IMR-90 (cell line): ENCODE data around the gene COPZ2. TPM values are rescaled to one million over a fixed set of nuclear protein-coding genes. Genes with fewer than 3 reads are reported as not detected.

Experiments
- ATAC-seq: fragments of 200-7000 bp; cut with Tn5 transposase; 2 replicates; pipeline ENCODE4 v1.9.1; 2020; ENCODE audit warnings: low read depth, mild to moderate bottlenecking, moderate library complexity
- BruUV-seq: library from RNA; stranded (reverse); fragments of 400-500 nt; replicated peaks from 2 replicates; lab custom pipeline; 2021; lab: Mats Ljungman, UMichigan
- CTCF ChIA-PET: fragments of 300-600 bp; formaldehyde crosslinking; extraction: SDS; loops from one replicate; lab custom pipeline; 2021; ENCODE audit warnings: antibody characterized with exemption; lab: Yijun Ruan, JAX
- POLR2A ChIA-PET: fragments of 300-600 bp; sonication (Branson Sonifier 250); formaldehyde crosslinking; loops from one replicate; lab custom pipeline; 2022; ENCODE audit warnings: antibody characterized with exemption; ENCODE audit not compliant: unreplicated experiment; lab: Charles Lee
- DNase-seq: peaks from one replicate; pipeline ENCODE4 v3.0.0; 2013
- H2AFZ ChIP-seq: replicated peaks from 2 replicates; pipeline ENCODE3; 2013; ENCODE audit warnings: low read length, mild to moderate bottlenecking; ENCODE audit not compliant: poor library complexity
- H2AK5ac ChIP-seq: 2 replicates; pipeline ENCODE4 v1.6.1; 2013; ENCODE audit warnings: low read depth, low read length, inconsistent platforms
- H2AK9ac ChIP-seq: replicated peaks from 2 replicates; pipeline ENCODE3; 2013; ENCODE audit warnings: mild to moderate bottlenecking, low read depth, low read length, moderate library complexity; ENCODE audit not compliant: poor library complexity
- H2BK120ac ChIP-seq: 2 replicates; pipeline ENCODE4 v1.6.1; 2013; ENCODE audit warnings: low read depth, low read length, inconsistent platforms
- H2BK15ac ChIP-seq: 3 replicates; pipeline ENCODE4 v1.6.1; 2013; ENCODE audit warnings: low read depth, low read length, inconsistent platforms
- H2BK20ac ChIP-seq: 2 replicates; pipeline ENCODE4 v1.6.1; 2013; ENCODE audit warnings: low read depth, mild to moderate bottlenecking, inconsistent platforms, low read length, moderate library complexity
- H2BK5ac ChIP-seq: 2 replicates; pipeline ENCODE4 v1.6.1; 2013; ENCODE audit warnings: mild to moderate bottlenecking, low read depth, low read length, inconsistent platforms; ENCODE audit not compliant: poor library complexity, severe bottlenecking
- H3K14ac ChIP-seq: replicated peaks from 2 replicates; pipeline ENCODE4 v1.6.1; 2013; ENCODE audit warnings: low read depth, low read length, inconsistent platforms
- H3K18ac ChIP-seq: 2 replicates; pipeline ENCODE4 v1.6.1; 2013; ENCODE audit warnings: low read depth, low read length, control low read depth
- H3K23ac ChIP-seq: 2 replicates; pipeline ENCODE4 v1.6.1; 2013; ENCODE audit warnings: low read depth, low read length, inconsistent platforms
- H3K27ac ChIP-seq: 2 replicates; pipeline ENCODE4 v1.5.1; 2013; ENCODE audit warnings: mild to moderate bottlenecking, control low read depth, low read length; ENCODE audit not compliant: insufficient read depth
- H3K27me3 ChIP-seq: 2 replicates; pipeline ENCODE4 v1.6.1; 2013; ENCODE audit warnings: low read length; ENCODE audit not compliant: control insufficient read depth, insufficient read depth
- H3K36me3 ChIP-seq: 2 replicates; pipeline ENCODE4 v1.6.1; 2013; ENCODE audit warnings: low read length, mixed read lengths; ENCODE audit not compliant: control insufficient read depth, insufficient read depth
- H3K4ac ChIP-seq: 2 replicates; pipeline ENCODE4 v1.6.1; 2013; ENCODE audit warnings: low read depth, low read length, inconsistent platforms
- H3K4me1 ChIP-seq: 2 replicates; pipeline ENCODE4 v1.6.1; 2013; ENCODE audit warnings: low read length, mixed read lengths; ENCODE audit not compliant: control insufficient read depth, insufficient read depth
- H3K4me2 ChIP-seq: 2 replicates; pipeline ENCODE4 v1.6.1; 2013; ENCODE audit warnings: low read depth, mild to moderate bottlenecking, control low read depth, low read length, moderate library complexity
- H3K4me3 ChIP-seq: 2 replicates; pipeline ENCODE4 v1.5.1; 2013; ENCODE audit warnings: low read depth, mild to moderate bottlenecking, control low read depth, low read length, moderate library complexity; ENCODE audit not compliant: insufficient read depth
- H3K56ac ChIP-seq: 2 replicates; pipeline ENCODE4 v1.6.1; 2013; ENCODE audit warnings: low read length, inconsistent platforms; ENCODE audit not compliant: insufficient read depth; ENCODE audit errors: extremely low read depth
- H3K79me1 ChIP-seq, 2 experiments: 2 replicates each; pipeline ENCODE4 v1.6.1; 2013; ENCODE audit warnings: low read length in 2 of 2, inconsistent platforms in 1 of 2, low read depth in 1 of 2
- H3K9ac ChIP-seq: 2 replicates; pipeline ENCODE4 v1.6.1; 2013; ENCODE audit warnings: low read depth, low read length, control low read depth
- H3K9me1 ChIP-seq: 2 replicates; pipeline ENCODE4 v1.6.1; 2013; ENCODE audit warnings: low read length, inconsistent platforms; ENCODE audit not compliant: insufficient read depth
- H3K9me3 ChIP-seq: 2 replicates; pipeline ENCODE4 v1.6.1; 2013; ENCODE audit warnings: low read length; ENCODE audit not compliant: control insufficient read depth, insufficient read depth
- H4K20me1 ChIP-seq: 2 replicates; pipeline ENCODE4 v1.6.1; 2013; ENCODE audit warnings: low read length, inconsistent platforms; ENCODE audit not compliant: insufficient read depth
- H4K5ac ChIP-seq: 2 replicates; pipeline ENCODE4 v1.6.1; 2013; ENCODE audit warnings: mild to moderate bottlenecking, low read depth, low read length, control low read depth
- H4K8ac ChIP-seq, 2 experiments: 2 replicates each; pipeline ENCODE4 v1.6.1; 2013; ENCODE audit warnings: low read depth in 2 of 2, low read length in 2 of 2, control low read depth in 1 of 2, inconsistent platforms in 1 of 2
- H4K91ac ChIP-seq: 2 replicates; pipeline ENCODE4 v1.6.1; 2013; ENCODE audit warnings: low read depth, low read length, inconsistent platforms; ENCODE audit not compliant: insufficient read depth
- CHD1 ChIP-seq: IDR thresholded peaks from 2 replicates; pipeline ENCODE4 v1.6.1; 2012; ENCODE audit warnings: low read depth, low read length, improper control_type of control experiment
- CTCF ChIP-seq: conservative IDR thresholded peaks from 2 replicates; pipeline ENCODE4 v1.5.1; 2012; ENCODE audit warnings: mild to moderate bottlenecking, low read depth, low read length, improper control_type of control experiment
- ELK1 ChIP-seq: fragments of 150-350 bp; IDR thresholded peaks from 2 replicates; pipeline ENCODE4 v1.6.1; 2016; ENCODE audit warnings: low read depth, mild to moderate bottlenecking, low read length, moderate library complexity, borderline replicate concordance
- FOS ChIP-seq: fragments of 150-350 bp; IDR thresholded peaks from 2 replicates; pipeline ENCODE4 v1.6.1; 2016; ENCODE audit warnings: low read depth, low read length
- MAFK ChIP-seq: IDR thresholded peaks from 2 replicates; pipeline ENCODE4 v1.6.1; 2012; ENCODE audit warnings: low read depth, low read length, improper control_type of control experiment
- MAZ ChIP-seq: IDR thresholded peaks from 2 replicates; pipeline ENCODE4 v1.6.1; 2012; ENCODE audit warnings: low read depth, mild to moderate bottlenecking, low read length, improper control_type of control experiment, moderate library complexity, borderline replicate concordance
- MXI1 ChIP-seq: IDR thresholded peaks from 2 replicates; pipeline ENCODE4 v1.6.1; 2012; ENCODE audit warnings: low read depth, mild to moderate bottlenecking, low read length, moderate library complexity, borderline replicate concordance
- POLR2A ChIP-seq: IDR thresholded peaks from 2 replicates; pipeline ENCODE4 v1.6.1; 2012; ENCODE audit warnings: mild to moderate bottlenecking, low read depth, low read length
- RAD21 ChIP-seq: IDR thresholded peaks from 2 replicates; pipeline ENCODE4 v1.6.1; 2012; ENCODE audit warnings: low read length, improper control_type of control experiment
- RFX5 ChIP-seq: IDR thresholded peaks from 2 replicates; pipeline ENCODE4 v1.8.0; 2012; ENCODE audit warnings: low read depth, mild to moderate bottlenecking, low read length, moderate library complexity
- SMC3 ChIP-seq: fragments of 150-350 bp; IDR thresholded peaks from 2 replicates; pipeline ENCODE4 v1.6.1; 2016; ENCODE audit warnings: low read depth, mild to moderate bottlenecking, antibody characterized with exemption, low read length, moderate library complexity
- WGBS, 2 experiments: methylation state at CpG; one replicate each; pipeline versions ENCODE4 v1.1.5 to v1.1.7; 2013; ENCODE audit warnings: missing lambda C conversion rate in 2 of 2; ENCODE audit not compliant: insufficient read length in 1 of 2; ENCODE audit errors: extremely low coverage in 2 of 2; 5-methylcytosine and 5-hydroxymethylcytosine counted together
- dilution Hi-C: fragments of 300-500 bp; cut with HindIII; formaldehyde crosslinking; loops from one replicate; pipeline ENCODE4 v1.14.3; 2018; ENCODE audit warnings: low sequenced_read_pairs; ENCODE audit not compliant: unreplicated experiment
- in situ Hi-C: fragments of 300-500 bp; cut with MboI; formaldehyde crosslinking; loops from 3 replicates; pipeline ENCODE4 v1.14.3; 2019; ENCODE audit warnings: low sequenced_read_pairs, inconsistent platforms, mixed read lengths
- intact Hi-C: fragments of 100-400 bp; cut with micrococcal nuclease; formaldehyde crosslinking; loops from 2 replicates; pipeline ENCODE4 v1.10.0; 2022
- polyA plus RNA-seq, 3 experiments: library from polyadenylated mRNA; depleted of rRNA; stranded (reverse); fragments of >200 nt; gene quantifications; 2 replicates each; pipeline ENCODE4 v1.2.3, GENCODE V29; 2012; ENCODE audit warnings: low replicate concordance in 1 of 3
- total RNA-seq: library from RNA; depleted of rRNA; stranded (reverse); fragments of >200 nt; gene quantifications from 2 replicates; pipeline ENCODE4 v1.2.3, GENCODE V29; 2012

The COPZ2 gene
- total and polyA plus RNA-seq, 2 of the 4 experiments (the other 2 are of a cell fraction) = 41.0 to 86.1 TPM

GRCh38 chr17:48051706-48052486, 14.3 kb upstream of the COPZ2 start (continued):
- TF ChIP-seq ELK1 (no peak), RFX5 (no peak)

- Histone ChIP-seq H3K4me2 (peak overlapping the region; percentile 79), H2AK9ac (peak overlapping the region; percentile 47), H3K4ac (peak overlapping the region; percentile 26), H2BK5ac (peak overlapping the region; percentile 91), H3K27me3 (no peaks in the 10 kb centered on the region), H2BK20ac (no peak overlapping the region; the same call in 1 of the 2 replicates), H3K79me1 (peaks cover 38 to 89% of the 10 kb centered on the region in 2 experiments), H4K91ac (peak overlapping the region; percentile 86; the same call in 1 of the 2 replicates), H3K9me1 (peaks cover 47% of the 10 kb centered on the region), H4K8ac (peak overlapping the region in 1 of 2 experiments; percentile 56; a peak in 1 of 4 replicates), H2AFZ (no peak overlapping the region), H3K27ac (peak overlapping the region; percentile 78; the same call in 1 of the 2 replicates), H3K14ac (peak overlapping the region; percentile 61; the same call in 1 of the 2 replicates), H2BK120ac (no peak overlapping the region), H3K9ac (peak overlapping the region; percentile 69; the same call in 1 of the 2 replicates), H4K20me1 (peaks cover 55% of the 10 kb centered on the region), H3K23ac (peak overlapping the region; percentile 79; the same call in 1 of the 2 replicates), H4K5ac (no peak overlapping the region), H3K18ac (no peak overlapping the region), H2BK15ac (peak overlapping the region; percentile 65; the same call in 1 of the 3 replicates), H3K4me1 (peaks cover 50% of the 10 kb centered on the region), H3K36me3 (peaks cover 37% of the 10 kb centered on the region), H2AK5ac (peak overlapping the region; percentile 91; the same call in 1 of the 2 replicates), H3K56ac (no peak overlapping the region), H3K9me3 (no peaks in the 10 kb centered on the region), H3K4me3 (no peak overlapping the region)
- 83% methylated on average over 8 of the region's 10 CpGs; no CpG with 5 or more reads in 1 of the 2 experiments for WGBS, 2 experiments
- ATAC-seq (no peak), DNase-seq (no peak)
- intact Hi-C loops = loop anchor here (2.0 kb wide), 1 partner anchor 14 kb away; the partner anchor contains the start of gene COPZ2
- in situ Hi-C loops = no loop called here
- POLR2A ChIA-PET = no interaction called here
- dilution Hi-C loops = no loop called here
- no TSS peak for BruUV-seq
- CTCF ChIA-PET = interaction anchor here (1.5 kb wide), 1 partner anchor 17 kb away, joined by 5 read pairs; no protein-coding TSS in a partner anchor
- TF ChIP-seq CHD1 (no peak), MAZ (no peak), MAFK (no peak), FOS (no peak), ELK1 (no peak), SMC3 (no peak), POLR2A (no peak), MXI1 (no peak), CTCF (no peak), RAD21 (no peak)
Measured at GRCh38 chr17:48051283-48051682, 13.7 kb upstream of the COPZ2 start.
